Loucy (cell line): ENCODE results near the gene CNN2.

ENCODE experiments used
- H2AFZ ChIP-seq: fragments of 200-600 bp; sonication (generic); 2 replicates; pipeline ENCODE4 v1.6.0; 2016; ENCODE audit warnings: antibody characterized with exemption, mild to moderate bottlenecking, low read length, moderate library complexity
- H3F3A ChIP-seq: fragments of 200-600 bp; 2 replicates; pipeline ENCODE4 v1.6.0; 2016; ENCODE audit warnings: antibody characterized with exemption, low read depth, mild to moderate bottlenecking
- H3K27me3 ChIP-seq: fragments of 200-600 bp; sonication (generic); 2 replicates; pipeline ENCODE4 v1.6.1; 2014; ENCODE audit warnings: low read length, mild to moderate bottlenecking; ENCODE audit not compliant: insufficient read depth, poor library complexity, severe bottlenecking
- H3K36me3 ChIP-seq: fragments of 200-600 bp; sonication (generic); 2 replicates; pipeline ENCODE4 v1.6.1; 2016; ENCODE audit warnings: low read length; ENCODE audit not compliant: insufficient read depth
- H3K4me1 ChIP-seq: fragments of 200-600 bp; sonication (generic); 2 replicates; pipeline ENCODE4 v1.5.1; 2014; ENCODE audit warnings: low read length, mild to moderate bottlenecking; ENCODE audit not compliant: insufficient read depth, poor library complexity, severe bottlenecking
- H3K4me2 ChIP-seq: fragments of 200-600 bp; sonication (generic); 2 replicates; pipeline ENCODE4 v1.6.0; 2014; ENCODE audit warnings: antibody characterized with exemption, low read length, low read depth, mild to moderate bottlenecking; ENCODE audit not compliant: poor library complexity, severe bottlenecking
- H3K4me3 ChIP-seq: fragments of 200-600 bp; sonication (generic); 2 replicates; pipeline ENCODE4 v1.5.1; 2014; ENCODE audit warnings: low read length, mild to moderate bottlenecking, mixed read lengths; ENCODE audit not compliant: poor library complexity, severe bottlenecking
- H3K79me2 ChIP-seq: fragments of 200-600 bp; sonication (generic); 2 replicates; pipeline ENCODE4 v1.6.1; 2014; ENCODE audit warnings: low read length; ENCODE audit not compliant: insufficient read depth
- H3K9ac ChIP-seq: fragments of 200-600 bp; sonication (generic); 2 replicates; pipeline ENCODE4 v1.6.0; 2014; ENCODE audit warnings: mild to moderate bottlenecking, low read depth, low read length, moderate library complexity; ENCODE audit not compliant: poor library complexity, severe bottlenecking
- H3K9me2 ChIP-seq: fragments of 200-600 bp; sonication (generic); replicated peaks from 2 replicates; pipeline ENCODE4 v1.6.1; 2016; ENCODE audit warnings: low read depth, low read length, mixed read lengths
- H3K9me3 ChIP-seq: fragments of 200-600 bp; sonication (generic); 2 replicates; pipeline ENCODE4 v1.6.1; 2014; ENCODE audit warnings: mild to moderate bottlenecking, antibody characterized with exemption, low read length, low read depth; ENCODE audit not compliant: insufficient read depth
- H4K20me1 ChIP-seq: fragments of 200-600 bp; sonication (generic); 2 replicates; pipeline ENCODE4 v1.6.0; 2014; ENCODE audit warnings: antibody characterized with exemption, low read length, mild to moderate bottlenecking; ENCODE audit not compliant: insufficient read depth, poor library complexity, severe bottlenecking
- CTCF ChIP-seq: fragments of 200-600 bp; sonication (generic); conservative IDR thresholded peaks from 2 replicates; pipeline ENCODE4 v1.5.1; 2014; ENCODE audit warnings: mild to moderate bottlenecking, antibody characterized with exemption, low read length
- EZH2phosphoT487 ChIP-seq: fragments of 200-600 bp; IDR thresholded peaks from 2 replicates; pipeline ENCODE4 v1.6.1; 2018; ENCODE audit warnings: antibody characterized with exemption, mild to moderate bottlenecking, moderate library complexity, borderline replicate concordance

Gene CNN2

GRCh38 chr19:1081301-1082164 lies 55.1 kb downstream of the CNN2 start:
- Histone ChIP-seq H3K4me3 (no peak overlapping the region), H3K4me2 (no peak overlapping the region), H3F3A (no peaks in the 10 kb centered on the region), H2AFZ (no peak overlapping the region), H4K20me1 (peaks cover 6% of the 10 kb centered on the region), H3K9me3 (no peaks in the 10 kb centered on the region), H3K36me3 (peaks cover 40% of the 10 kb centered on the region; the same call in 1 of the 2 replicates), H3K27me3 (no peaks in the 10 kb centered on the region), H3K79me2 (peaks cover 6% of the 10 kb centered on the region), H3K9ac (no peak overlapping the region), H3K4me1 (peaks cover 12% of the 10 kb centered on the region), H3K9me2 (no peaks in the 10 kb centered on the region)
- no peak for TF ChIP-seq CTCF
- TF ChIP-seq EZH2phosphoT487, result no peak

- TF ChIP-seq CTCF (no peak), EZH2phosphoT487 (no peak)
- Histone ChIP-seq H3K27me3 (no peaks in the 10 kb centered on the region), H3F3A (no peaks in the 10 kb centered on the region), H3K9me2 (no peaks in the 10 kb centered on the region), H3K36me3 (peaks cover 45% of the 10 kb centered on the region; the same call in 1 of the 2 replicates), H3K4me3 (no peak overlapping the region), H3K79me2 (peaks cover 6% of the 10 kb centered on the region; the same call in 1 of the 2 replicates), H4K20me1 (peaks cover 6% of the 10 kb centered on the region), H3K4me2 (no peak overlapping the region), H3K9ac (no peak overlapping the region), H2AFZ (no peak overlapping the region), H3K9me3 (no peaks in the 10 kb centered on the region), H3K4me1 (peaks cover 5% of the 10 kb centered on the region)
These were observed 55.9 kb downstream of the CNN2 start for GRCh38 chr19:1082165-1082927.

GRCh38 chr19:1082928-1083816 lies 56.8 kb downstream of the CNN2 start:
- Histone ChIP-seq H3K9me2 (no peaks in the 10 kb centered on the region), H2AFZ (no peak overlapping the region), H4K20me1 (peaks cover 6% of the 10 kb centered on the region), H3K9me3 (no peaks in the 10 kb centered on the region), H3K4me1 (no peaks in the 10 kb centered on the region), H3K79me2 (no peaks in the 10 kb centered on the region), H3K36me3 (peaks cover 45% of the 10 kb centered on the region; the same call in 1 of the 2 replicates), H3F3A (no peaks in the 10 kb centered on the region), H3K9ac (no peak overlapping the region), H3K4me2 (no peak overlapping the region), H3K27me3 (no peaks in the 10 kb centered on the region), H3K4me3 (no peak overlapping the region)
- no peak for TF ChIP-seq EZH2phosphoT487
